Activated T-helper 2 cell treated with anti-CD3 and anti-CD28 coated beads, Interferon-gamma antibody, Interleukin-2, Interleukin-4, amounts not matched to agents 10 μg/mL and 5 μg/mL and 100 μg/mL, durations not matched to agents 14 hours and 24 hours and 36 hours (primary cell): ENCODE results near the gene CD72. TPM values are rescaled to one million over a fixed set of nuclear protein-coding genes. Genes with fewer than 3 reads are reported as not detected.
A peak's percentile ranks its signal among the peaks of the same experiment; 100 is the strongest.
"Not testable (repeated sequence)": the region's sequence is repeated elsewhere in the genome, so short reads cannot be mapped to it uniquely, and the experiment has no call there.

ENCODE experiments used
- DNase-seq: peaks from one replicate; pipeline ENCODE4 v3.0.0; 2021; ENCODE audit warnings: low spot score
- H3K27ac Mint-ChIP-seq: one replicate; pipeline ENCODE4 v1.8.0; 2021; ENCODE audit warnings: mixed read lengths
- H3K27me3 Mint-ChIP-seq: one replicate; pipeline ENCODE4 v1.8.0; 2021; ENCODE audit warnings: low read depth, mixed read lengths
- H3K36me3 Mint-ChIP-seq: one replicate; pipeline ENCODE4 v1.8.0; 2021; ENCODE audit warnings: low read depth, mixed read lengths
- H3K4me1 Mint-ChIP-seq: one replicate; pipeline ENCODE4 v1.8.0; 2021; ENCODE audit warnings: low read depth, mixed read lengths
- H3K4me3 Mint-ChIP-seq: one replicate; pipeline ENCODE4 v1.8.0; 2021; ENCODE audit warnings: low read depth, mild to moderate bottlenecking, moderate library complexity, mixed read lengths
- H3K9me3 Mint-ChIP-seq: one replicate; pipeline ENCODE4 v1.8.0; 2021; ENCODE audit warnings: mixed read lengths
- intact Hi-C: fragments of 100-400 bp; cut with micrococcal nuclease; formaldehyde crosslinking; loops from one replicate; pipeline ENCODE4 v1.15.1; 2023
- total RNA-seq: library from RNA; stranded (reverse); gene quantifications from 2 replicates; pipeline ENCODE4 v1.2.3, GENCODE V29; 2022

Gene CD72
- total RNA-seq, 1 donor from 2014 or later, result 11.4 TPM

- H3K9me3 Mint-ChIP-seq, result not testable (repeated sequence)
- H3K4me1 Mint-ChIP-seq, result peaks cover 41% of the 10 kb centered on the region
Observed at GRCh38 chr9:35645736-35646135, 27.5 kb upstream of the CD72 start.

GRCh38 chr9:35643046-35643445 is 24.8 kb upstream of the CD72 start:
- peaks cover 54% of the 10 kb centered on the region for H3K36me3 Mint-ChIP-seq
- intact Hi-C loops, result no loop called here
- H3K4me3 Mint-ChIP-seq, result no peak overlapping the region
- H3K4me1 Mint-ChIP-seq, result peaks cover 45% of the 10 kb centered on the region
- H3K9me3 Mint-ChIP-seq, result peaks cover 12% of the 10 kb centered on the region
- no peak overlapping the region for H3K27ac Mint-ChIP-seq
- DNase-seq, result no peak
- no peaks in the 10 kb centered on the region for H3K27me3 Mint-ChIP-seq

More at GRCh38 chr9:35645736-35646135, 27.5 kb upstream of the CD72 start:
- H3K27ac Mint-ChIP-seq, result peak overlapping the region; percentile 96
- peak overlapping the region; percentile 96 for H3K4me3 Mint-ChIP-seq
- intact Hi-C loops, result loop anchor here (1.0 to 2.0 kb wide), 6 partner anchors 27 to 529 kb away; partner anchors contain the start of genes CD72 and HINT2
- peaks cover 54% of the 10 kb centered on the region for H3K36me3 Mint-ChIP-seq
- not testable (repeated sequence) for DNase-seq, H3K27me3 Mint-ChIP-seq

- peaks cover 51% of the 10 kb centered on the region for H3K36me3 Mint-ChIP-seq
- DNase-seq, H3K27ac Mint-ChIP-seq, H3K27me3 Mint-ChIP-seq, intact Hi-C loops, H3K4me3 Mint-ChIP-seq: not testable (repeated sequence)
- H3K4me1 Mint-ChIP-seq, result peaks cover 49% of the 10 kb centered on the region
- peaks cover 12% of the 10 kb centered on the region for H3K9me3 Mint-ChIP-seq
Observed at GRCh38 chr9:35641478-35641877, 23.3 kb upstream of the CD72 start.

DNA sequence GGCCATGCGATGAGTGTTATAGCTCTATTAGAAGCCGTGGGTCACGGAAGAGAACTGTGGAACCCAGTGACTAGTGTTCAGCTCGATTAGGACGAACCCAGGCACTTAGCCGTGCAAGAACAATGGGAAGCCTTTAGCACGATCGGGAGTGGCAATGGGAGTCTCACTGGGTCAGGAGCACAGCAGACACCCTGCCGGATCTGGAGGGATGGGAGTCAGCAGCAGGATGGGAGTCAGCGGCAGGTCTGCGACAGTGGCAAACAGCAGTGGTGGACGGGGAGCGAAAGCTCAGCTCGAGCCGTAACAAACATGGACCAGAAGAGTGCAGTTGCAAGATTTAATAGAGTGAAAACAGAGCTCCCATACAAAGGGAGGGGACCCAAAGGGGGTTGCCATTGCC is 22.2 kb upstream of the CD72 start:
- intact Hi-C loops, H3K4me3 Mint-ChIP-seq: not testable (repeated sequence)
- peaks cover 48% of the 10 kb centered on the region for H3K36me3 Mint-ChIP-seq

GRCh38 chr9:35639631-35640030 is 21.4 kb upstream of the CD72 start:
- Mint-ChIP-seq H3K27ac (peak overlapping the region; percentile 96), H3K27me3 (no peaks in the 10 kb centered on the region), H3K9me3 (peaks cover 12% of the 10 kb centered on the region), H3K36me3 (peaks cover 46% of the 10 kb centered on the region), H3K4me1 (peaks cover 58% of the 10 kb centered on the region), H3K4me3 (peak overlapping the region; percentile 51)
- intact Hi-C loops, result loop anchor here (5.0 kb wide), 1 partner anchor 1262 kb away; the partner anchor contains the start of gene MYORG
- DNase-seq, result no peak

More for the DNA sequence above, 22.2 kb upstream of the CD72 start:
- Mint-ChIP-seq H3K4me1 (peaks cover 54% of the 10 kb centered on the region), H3K9me3 (peaks cover 12% of the 10 kb centered on the region), H3K27ac (peak overlapping the region; percentile 78)
- DNase-seq, H3K27me3 Mint-ChIP-seq: not testable (repeated sequence)

DNA sequence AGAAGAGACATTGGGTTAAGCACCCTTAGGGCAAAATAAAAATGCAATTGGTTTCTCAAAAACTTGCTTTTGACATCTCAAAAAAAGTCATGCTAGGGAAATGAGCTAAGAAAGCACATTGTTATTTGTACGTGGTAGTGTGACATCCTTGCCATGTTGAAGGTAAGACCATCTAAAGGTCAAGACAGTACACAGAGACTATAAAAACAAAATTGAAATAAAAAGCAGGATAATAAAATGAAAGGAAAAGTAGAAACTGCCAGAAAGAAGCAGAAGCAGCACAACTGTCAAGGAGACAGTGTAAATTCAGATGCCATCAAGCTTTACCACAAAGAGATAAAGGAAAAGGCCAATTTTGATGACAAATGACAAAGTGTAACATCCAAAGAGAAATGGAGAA is 21.0 kb upstream of the CD72 start:
- Mint-ChIP-seq H3K4me1 (peaks cover 55% of the 10 kb centered on the region), H3K9me3 (peaks cover 12% of the 10 kb centered on the region), H3K4me3 (peak overlapping the region; percentile 51), H3K36me3 (peaks cover 42% of the 10 kb centered on the region), H3K27ac (peak overlapping the region; percentile 96)
- intact Hi-C loops, result loop anchor here (5.0 kb wide), 1 partner anchor 1262 kb away; the partner anchor contains the start of gene MYORG
- not testable (repeated sequence) for DNase-seq, H3K27me3 Mint-ChIP-seq

GRCh38 chr9:35638751-35639150 is 20.5 kb upstream of the CD72 start:
- Mint-ChIP-seq H3K27ac (peak overlapping the region; percentile 18), H3K4me1 (peaks cover 54% of the 10 kb centered on the region), H3K36me3 (peaks cover 41% of the 10 kb centered on the region), H3K9me3 (peaks cover 12% of the 10 kb centered on the region)
- not testable (repeated sequence) for DNase-seq, H3K27me3 Mint-ChIP-seq, H3K4me3 Mint-ChIP-seq
- intact Hi-C loops, result loop anchor here (5.0 kb wide), 1 partner anchor 1261 kb away; the partner anchor contains the start of gene MYORG

DNA sequence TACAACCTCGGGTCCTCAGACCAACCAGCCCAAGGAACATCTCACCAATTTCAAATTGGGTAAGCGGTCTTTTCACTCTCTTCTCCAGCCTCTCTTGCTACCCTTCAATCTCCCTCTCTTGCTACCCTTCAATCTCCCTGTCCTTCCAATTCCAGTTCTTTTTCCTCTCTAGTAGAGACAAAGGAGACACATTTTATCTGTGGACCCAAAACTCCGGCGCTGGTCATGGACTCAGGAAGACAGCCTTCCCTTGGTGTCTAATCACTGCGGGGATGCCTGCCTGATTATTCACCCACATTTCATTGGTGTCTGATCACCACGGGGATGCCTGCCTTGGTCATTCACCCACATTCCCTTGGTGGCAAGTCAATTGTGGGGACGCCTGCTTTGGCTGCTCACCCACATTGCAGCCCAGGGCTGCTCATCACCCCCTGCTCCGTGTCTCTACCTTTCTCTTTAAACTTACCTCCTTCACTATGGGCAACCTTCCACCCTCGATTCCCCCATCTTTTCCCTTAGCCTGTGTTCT is 19.3 kb upstream of the CD72 start:
- Mint-ChIP-seq H3K36me3 (peaks cover 31% of the 10 kb centered on the region), H3K9me3 (peaks cover 12% of the 10 kb centered on the region), H3K27ac (peak overlapping the region; percentile 16), H3K4me1 (peaks cover 52% of the 10 kb centered on the region)
- not testable (repeated sequence) for H3K4me3 Mint-ChIP-seq, DNase-seq, H3K27me3 Mint-ChIP-seq
- intact Hi-C loops, result loop anchor here (5.0 kb wide), 1 partner anchor 1260 kb away; the partner anchor contains the start of gene MYORG

GRCh38 chr9:35636877-35637246 is 18.6 kb upstream of the CD72 start:
- intact Hi-C loops, result loop anchor here (5.0 kb wide), 1 partner anchor 1260 kb away; the partner anchor contains the start of gene MYORG
- H3K27me3 Mint-ChIP-seq, DNase-seq, H3K4me3 Mint-ChIP-seq: not testable (repeated sequence)
- H3K36me3 Mint-ChIP-seq, result peaks cover 25% of the 10 kb centered on the region
- H3K9me3 Mint-ChIP-seq, result peaks cover 12% of the 10 kb centered on the region
- peaks cover 52% of the 10 kb centered on the region for H3K4me1 Mint-ChIP-seq
- H3K27ac Mint-ChIP-seq, result peak overlapping the region; percentile 24

DNA sequence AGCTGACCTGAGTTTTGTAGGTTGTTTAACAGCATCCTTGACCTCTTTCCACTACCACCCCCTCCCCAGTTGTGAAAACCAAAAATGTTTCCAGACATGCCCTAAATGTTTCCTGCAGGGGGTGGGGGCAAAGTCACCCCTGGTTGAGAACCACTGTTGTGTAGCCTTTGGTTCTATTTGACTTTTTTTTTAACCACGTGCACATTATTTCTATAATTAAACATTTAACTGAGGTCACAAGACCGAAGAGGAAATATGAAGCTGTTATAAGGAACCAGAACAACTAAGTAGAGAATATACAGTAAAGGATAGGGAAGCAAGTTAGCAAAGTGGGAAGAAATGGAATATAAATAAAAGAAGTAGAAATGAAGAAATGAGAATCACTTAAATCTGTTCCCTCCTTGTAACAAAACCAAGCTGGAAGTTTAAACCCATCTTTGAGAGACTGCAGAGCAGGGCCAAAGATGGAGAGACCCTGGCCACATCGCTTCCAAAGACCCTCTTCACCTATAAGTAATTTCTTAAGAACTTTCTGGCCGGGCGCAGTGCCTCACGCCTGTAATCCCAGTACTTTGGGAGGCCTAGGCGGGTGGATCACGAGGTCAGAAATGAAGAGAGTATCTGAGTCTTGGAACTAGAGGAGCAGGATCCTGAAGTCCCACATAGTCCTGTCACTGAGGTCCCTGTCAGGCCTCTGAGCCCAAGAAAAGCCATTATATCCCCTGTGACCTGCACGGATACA is 18.1 kb upstream of the CD72 start:
- no peaks in the 10 kb centered on the region for H3K27me3 Mint-ChIP-seq
- intact Hi-C loops, result loop anchor here (5.0 kb wide), 1 partner anchor 1259 kb away; the partner anchor contains the start of gene MYORG
- H3K4me1 Mint-ChIP-seq, result peaks cover 48% of the 10 kb centered on the region
- peaks cover 20% of the 10 kb centered on the region for H3K36me3 Mint-ChIP-seq
- no peak for DNase-seq
- no peak overlapping the region for H3K4me3 Mint-ChIP-seq
- peak overlapping the region; percentile 76 for H3K27ac Mint-ChIP-seq
- H3K9me3 Mint-ChIP-seq, result peaks cover 12% of the 10 kb centered on the region

GRCh38 chr9:35635730-35636129 is 17.5 kb upstream of the CD72 start:
- intact Hi-C loops, result loop anchor here (2.0 to 5.0 kb wide), 2 partner anchors 17 to 1258 kb away; partner anchors contain the start of genes CD72 and MYORG
- Mint-ChIP-seq H3K4me1 (peaks cover 47% of the 10 kb centered on the region), H3K9me3 (peaks cover 6% of the 10 kb centered on the region), H3K4me3 (no peak overlapping the region), H3K36me3 (peaks cover 14% of the 10 kb centered on the region), H3K27ac (peak overlapping the region; percentile 44), H3K27me3 (no peaks in the 10 kb centered on the region)
- DNase-seq, result no peak

GRCh38 chr9:35629597-35629996 is 11.4 kb upstream of the CD72 start:
- intact Hi-C loops, result no loop called here
- Mint-ChIP-seq H3K27ac (no peak overlapping the region), H3K36me3 (no peaks in the 10 kb centered on the region), H3K27me3 (no peaks in the 10 kb centered on the region), H3K4me3 (no peak overlapping the region), H3K4me1 (peaks cover 22% of the 10 kb centered on the region), H3K9me3 (no peaks in the 10 kb centered on the region)
- no peak for DNase-seq
